ENCODE measurements around the gene PTPRN2. TPM values are rescaled to one million over a fixed set of nuclear protein-coding genes. Genes with fewer than 3 reads are reported as not detected.

Gene PTPRN2
- polyA plus RNA-seq, 1 of the 3 experiments (the other 2 are of a cell fraction): 4.0 TPM

DNA sequence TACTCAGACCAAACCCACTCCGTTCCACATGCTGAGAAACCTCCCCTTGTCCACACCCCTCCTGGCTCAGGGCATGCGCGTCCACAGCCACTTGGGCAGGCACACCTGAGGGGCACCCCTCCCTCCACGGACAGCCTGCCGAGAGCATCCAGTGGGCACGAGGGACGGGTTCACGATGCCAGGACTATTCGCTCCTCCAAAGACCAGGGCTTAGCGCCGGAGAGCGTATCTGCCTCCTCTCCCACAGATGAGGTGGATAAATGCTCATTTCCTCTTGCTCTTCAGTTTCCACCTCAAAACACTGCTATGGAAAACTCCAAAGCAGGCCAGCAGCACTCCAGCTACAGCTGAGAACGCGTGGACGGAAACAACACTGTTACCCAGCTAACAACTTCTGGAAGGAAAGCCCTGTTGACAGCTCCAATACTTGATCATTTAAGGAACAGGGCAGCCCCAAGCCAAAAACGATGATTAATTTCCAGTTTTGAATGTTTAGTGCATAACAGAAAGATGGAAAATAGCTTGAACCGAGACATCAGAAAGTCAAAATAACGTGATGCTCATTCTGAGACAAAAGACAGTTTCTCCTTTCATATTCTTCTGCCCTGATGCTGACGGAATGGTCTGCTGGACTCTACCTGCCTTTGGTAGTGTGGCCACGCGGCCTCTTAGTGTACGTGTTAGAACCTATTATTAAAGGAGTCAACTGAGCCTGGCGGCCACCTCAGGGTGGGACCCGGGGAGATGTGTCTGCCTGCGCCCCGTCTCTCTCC lies 1046.1 kb downstream of the PTPRN2 start:
- Histone ChIP-seq H3K36me3 (replicated peaks in 1 of 2; ENCODE audit: control insufficient read depth in 1 of 2, insufficient read depth in 2 of 2, low read length in 1 of 2) (no peaks in the 10 kb centered on the region), H3K9me2 (no peaks in the 10 kb centered on the region), H3K9me3 (no peaks in the 10 kb centered on the region), H3K9ac (no peak overlapping the region), H3K79me2 (ENCODE audit: insufficient read depth) (no peaks in the 10 kb centered on the region), H3F3A (replicated peaks; ENCODE audit: insufficient read depth) (no peaks in the 10 kb centered on the region), H3K4me1 (ENCODE audit: control insufficient read depth in 1 of 2, insufficient read depth in 2 of 2, low read depth in 1 of 2, low read length in 1 of 2) (no peaks in the 10 kb centered on the region), H3K4me2 (no peak overlapping the region), H4K20me1 (ENCODE audit: insufficient read depth) (no peaks in the 10 kb centered on the region), H2AFZ (ENCODE audit: low read depth) (no peak overlapping the region), H3K27ac (ENCODE audit: low read depth in 2 of 2, low read length in 1 of 2) (no peak overlapping the region), H3K4me3 (ENCODE audit: low read depth in 2 of 2, low read length in 1 of 2) (no peak overlapping the region), H3K27me3 (ENCODE audit: insufficient read depth) (no peaks in the 10 kb centered on the region)
- no peak for DNase-seq
- TF ChIP-seq TAF1 (IDR thresholded peaks at IDR 0.05; ENCODE audit: borderline replicate concordance, low read depth, low read length) (no peak), SMC3 (IDR thresholded peaks at IDR 0.05; ENCODE audit: low read depth, low read length) (no peak), FOXJ3 (CRISPR knock-in tag; IDR thresholded peaks at IDR 0.05) (no peak), RXRA (IDR thresholded peaks at IDR 0.05; ENCODE audit: borderline replicate concordance, low read depth) (no peak), YY1 (IDR thresholded peaks at IDR 0.05; ENCODE audit: low read depth) (no peak), RAD21 (IDR thresholded peaks at IDR 0.05; ENCODE audit: low read length) (no peak), NFIC (IDR thresholded peaks at IDR 0.05; ENCODE audit: borderline replicate concordance) (no peak), RFX5 (IDR thresholded peaks at IDR 0.05; ENCODE audit: low read length) (no peak), RCOR1 (IDR thresholded peaks at IDR 0.05; ENCODE audit: low read length) (no peak), EZH2phosphoT487 (IDR thresholded peaks at IDR 0.05; ENCODE audit: borderline replicate concordance, low read depth) (no peak), FOSL2 (IDR thresholded peaks at IDR 0.05; ENCODE audit: borderline replicate concordance, low read depth) (no peak), TCF12 (IDR thresholded peaks at IDR 0.05) (no peak), JUND (IDR thresholded peaks at IDR 0.05) (no peak)
- TF ChIP-seq, protein P1, sequence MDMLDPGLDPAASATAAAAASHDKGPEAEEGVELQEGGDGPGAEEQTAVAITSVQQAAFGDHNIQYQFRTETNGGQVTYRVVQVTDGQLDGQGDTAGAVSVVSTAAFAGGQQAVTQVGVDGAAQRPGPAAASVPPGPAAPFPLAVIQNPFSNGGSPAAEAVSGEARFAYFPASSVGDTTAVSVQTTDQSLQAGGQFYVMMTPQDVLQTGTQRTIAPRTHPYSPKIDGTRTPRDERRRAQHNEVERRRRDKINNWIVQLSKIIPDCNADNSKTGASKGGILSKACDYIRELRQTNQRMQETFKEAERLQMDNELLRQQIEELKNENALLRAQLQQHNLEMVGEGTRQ (IDR thresholded peaks at IDR 0.05; ENCODE audit: borderline replicate concordance, low read depth, low read length): no peak
- TF ChIP-seq, protein P2, sequence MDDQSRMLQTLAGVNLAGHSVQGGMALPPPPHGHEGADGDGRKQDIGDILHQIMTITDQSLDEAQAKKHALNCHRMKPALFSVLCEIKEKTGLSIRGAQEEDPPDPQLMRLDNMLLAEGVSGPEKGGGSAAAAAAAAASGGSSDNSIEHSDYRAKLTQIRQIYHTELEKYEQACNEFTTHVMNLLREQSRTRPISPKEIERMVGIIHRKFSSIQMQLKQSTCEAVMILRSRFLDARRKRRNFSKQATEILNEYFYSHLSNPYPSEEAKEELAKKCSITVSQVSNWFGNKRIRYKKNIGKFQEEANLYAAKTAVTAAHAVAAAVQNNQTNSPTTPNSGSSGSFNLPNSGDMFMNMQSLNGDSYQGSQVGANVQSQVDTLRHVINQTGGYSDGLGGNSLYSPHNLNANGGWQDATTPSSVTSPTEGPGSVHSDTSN (IDR thresholded peaks at IDR 0.05): no peak
- TF ChIP-seq, protein P3, sequence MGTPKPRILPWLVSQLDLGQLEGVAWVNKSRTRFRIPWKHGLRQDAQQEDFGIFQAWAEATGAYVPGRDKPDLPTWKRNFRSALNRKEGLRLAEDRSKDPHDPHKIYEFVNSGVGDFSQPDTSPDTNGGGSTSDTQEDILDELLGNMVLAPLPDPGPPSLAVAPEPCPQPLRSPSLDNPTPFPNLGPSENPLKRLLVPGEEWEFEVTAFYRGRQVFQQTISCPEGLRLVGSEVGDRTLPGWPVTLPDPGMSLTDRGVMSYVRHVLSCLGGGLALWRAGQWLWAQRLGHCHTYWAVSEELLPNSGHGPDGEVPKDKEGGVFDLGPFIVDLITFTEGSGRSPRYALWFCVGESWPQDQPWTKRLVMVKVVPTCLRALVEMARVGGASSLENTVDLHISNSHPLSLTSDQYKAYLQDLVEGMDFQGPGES (IDR thresholded peaks at IDR 0.05; ENCODE audit: low read depth, low read length): no peak
- TF ChIP-seq, protein P4, sequence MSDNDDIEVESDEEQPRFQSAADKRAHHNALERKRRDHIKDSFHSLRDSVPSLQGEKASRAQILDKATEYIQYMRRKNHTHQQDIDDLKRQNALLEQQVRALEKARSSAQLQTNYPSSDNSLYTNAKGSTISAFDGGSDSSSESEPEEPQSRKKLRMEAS (IDR thresholded peaks at IDR 0.05; ENCODE audit: low read depth): no peak
- TF ChIP-seq, protein P5, sequence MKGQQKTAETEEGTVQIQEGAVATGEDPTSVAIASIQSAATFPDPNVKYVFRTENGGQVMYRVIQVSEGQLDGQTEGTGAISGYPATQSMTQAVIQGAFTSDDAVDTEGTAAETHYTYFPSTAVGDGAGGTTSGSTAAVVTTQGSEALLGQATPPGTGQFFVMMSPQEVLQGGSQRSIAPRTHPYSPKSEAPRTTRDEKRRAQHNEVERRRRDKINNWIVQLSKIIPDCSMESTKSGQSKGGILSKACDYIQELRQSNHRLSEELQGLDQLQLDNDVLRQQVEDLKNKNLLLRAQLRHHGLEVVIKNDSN (IDR thresholded peaks at IDR 0.05; ENCODE audit: borderline replicate concordance, low read depth): no peak
- TF ChIP-seq, protein P6, sequence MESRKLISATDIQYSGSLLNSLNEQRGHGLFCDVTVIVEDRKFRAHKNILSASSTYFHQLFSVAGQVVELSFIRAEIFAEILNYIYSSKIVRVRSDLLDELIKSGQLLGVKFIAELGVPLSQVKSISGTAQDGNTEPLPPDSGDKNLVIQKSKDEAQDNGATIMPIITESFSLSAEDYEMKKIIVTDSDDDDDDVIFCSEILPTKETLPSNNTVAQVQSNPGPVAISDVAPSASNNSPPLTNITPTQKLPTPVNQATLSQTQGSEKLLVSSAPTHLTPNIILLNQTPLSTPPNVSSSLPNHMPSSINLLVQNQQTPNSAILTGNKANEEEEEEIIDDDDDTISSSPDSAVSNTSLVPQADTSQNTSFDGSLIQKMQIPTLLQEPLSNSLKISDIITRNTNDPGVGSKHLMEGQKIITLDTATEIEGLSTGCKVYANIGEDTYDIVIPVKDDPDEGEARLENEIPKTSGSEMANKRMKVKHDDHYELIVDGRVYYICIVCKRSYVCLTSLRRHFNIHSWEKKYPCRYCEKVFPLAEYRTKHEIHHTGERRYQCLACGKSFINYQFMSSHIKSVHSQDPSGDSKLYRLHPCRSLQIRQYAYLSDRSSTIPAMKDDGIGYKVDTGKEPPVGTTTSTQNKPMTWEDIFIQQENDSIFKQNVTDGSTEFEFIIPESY (IDR thresholded peaks at IDR 0.05; ENCODE audit: borderline replicate concordance, low read depth): no peak
- ChIA-PET POLR2A (no interaction called here), CTCF (no interaction called here)
- WGBS (ENCODE audit: low lambda C conversion rate): 86% methylated on average over 26 of the region's 26 CpGs
